Measurements from ENCODE around the gene SGIP1.

SGIP1 gene

DNA sequence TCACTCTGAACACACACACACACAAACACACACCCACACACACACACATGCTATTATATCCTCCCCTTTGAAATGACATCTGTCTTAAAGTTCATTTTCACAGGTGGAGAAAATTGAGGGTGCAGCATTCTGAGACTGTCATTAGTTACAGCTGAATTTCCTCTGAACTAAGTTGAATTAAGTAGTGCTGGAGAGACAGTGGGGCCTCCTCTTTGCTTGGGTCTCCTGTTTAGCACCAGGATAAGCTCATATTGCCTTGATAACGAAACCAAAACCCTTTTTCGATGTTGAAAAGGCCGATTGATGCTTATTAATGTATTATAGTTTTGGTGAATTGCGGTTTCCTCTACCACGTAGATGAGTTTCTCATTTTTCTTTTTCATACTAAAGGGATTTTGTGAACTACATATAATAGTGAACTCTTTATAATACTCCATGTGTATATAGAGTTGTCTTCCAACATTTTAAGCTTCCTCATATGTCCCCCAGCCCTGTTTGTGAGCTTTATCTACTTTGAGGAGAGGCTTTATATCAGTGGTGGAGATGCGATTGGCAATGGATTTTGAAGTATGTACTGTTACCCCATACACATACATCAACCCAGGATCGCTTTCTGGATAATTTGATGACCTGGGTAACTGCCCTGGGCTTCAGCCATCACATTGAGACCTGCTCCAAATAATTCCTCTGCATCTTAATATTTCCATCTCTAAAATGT lies 235.7 kb downstream of the SGIP1 start:
- no peak for TF ChIP-seq CTCF (conservative IDR thresholded peaks at IDR 0.05)
- no peak overlapping the region for H3K27ac ChIP-seq

- H3K27ac ChIP-seq: no peak overlapping the region
Observed at GRCh38 chr1:66770240-66770639, 236.3 kb downstream of the SGIP1 start.

DNA sequence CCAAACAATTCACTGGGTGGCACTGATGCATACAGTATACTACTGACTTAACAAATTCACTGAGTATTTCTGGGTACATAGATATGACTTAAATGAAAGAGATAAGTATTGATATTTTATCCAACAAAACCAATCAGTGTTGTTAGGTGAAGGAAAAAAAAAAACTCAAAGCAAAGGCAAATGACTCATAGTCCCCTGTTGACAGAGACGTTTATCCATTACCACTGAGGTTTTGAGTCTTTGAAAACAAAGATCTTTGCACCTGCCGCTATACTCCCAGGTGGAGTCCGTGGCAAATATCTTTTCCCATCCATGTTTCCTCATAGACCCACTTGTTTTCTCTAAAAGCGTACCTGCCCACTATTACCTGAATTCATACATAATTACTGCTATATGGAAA lies 236.7 kb downstream of the SGIP1 start:
- TF ChIP-seq CTCF (conservative IDR thresholded peaks at IDR 0.05): no peak
- no peak overlapping the region for H3K27ac ChIP-seq

More at GRCh38 chr1:66770240-66770639, 236.3 kb downstream of the SGIP1 start:
- no peak for TF ChIP-seq CTCF (conservative IDR thresholded peaks at IDR 0.05)

DNA sequence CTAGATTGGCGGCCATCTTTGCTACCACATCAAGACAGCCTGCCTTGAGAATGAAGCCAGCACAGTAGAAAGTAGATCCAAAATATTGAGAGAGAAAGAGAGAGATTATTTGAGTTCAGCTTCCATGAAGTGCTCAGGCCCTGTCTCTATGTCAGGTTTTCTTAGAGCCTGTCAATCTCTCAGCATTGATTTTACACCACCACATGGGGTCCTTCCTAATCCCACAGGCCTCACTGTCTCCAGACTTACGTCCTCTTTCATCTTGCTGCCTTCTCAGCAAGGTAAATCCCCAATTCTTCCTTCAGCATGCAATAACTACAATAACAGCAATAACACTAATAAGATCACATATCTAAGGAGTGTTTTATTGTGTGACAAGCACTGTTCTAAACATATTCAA lies 239.3 kb downstream of the SGIP1 start:
- no peak for TF ChIP-seq CTCF (conservative IDR thresholded peaks at IDR 0.05)
- no peak overlapping the region for H3K27ac ChIP-seq

GRCh38 chr1:66774438-66774837 lies 240.5 kb downstream of the SGIP1 start:
- no peak for TF ChIP-seq CTCF (conservative IDR thresholded peaks at IDR 0.05)
- no peak overlapping the region for H3K27ac ChIP-seq

GRCh38 chr1:66775646-66776045 lies 241.7 kb downstream of the SGIP1 start:
- no peak overlapping the region for H3K27ac ChIP-seq
- TF ChIP-seq CTCF (conservative IDR thresholded peaks at IDR 0.05): no peak

- no peak for TF ChIP-seq CTCF (conservative IDR thresholded peaks at IDR 0.05)
Observed at GRCh38 chr1:66777831-66778230, 243.9 kb downstream of the SGIP1 start.

More at GRCh38 chr1:66777831-66778230, 243.9 kb downstream of the SGIP1 start:
- H3K27ac ChIP-seq: no peak overlapping the region; the same call in 1 of the 2 replicates
